Mesenchymal stem cell (in vitro differentiated cells and primary cell): ENCODE data around the gene MVK.

Source experiments
- DNase-seq: peaks from one replicate; pipeline ENCODE4 v3.0.0-alpha.2; 2013
- H2AFZ ChIP-seq: one replicate; pipeline ENCODE4 v1.6.1; 2013; ENCODE audit warnings: low read depth, mild to moderate bottlenecking, control low read depth, inconsistent platforms, low read length, moderate library complexity
- H2AK5ac ChIP-seq: 2 replicates; pipeline ENCODE4 v1.6.1; 2013; ENCODE audit warnings: low read length, moderate library complexity, mild to moderate bottlenecking, inconsistent platforms; ENCODE audit not compliant: severe bottlenecking
- H2BK120ac ChIP-seq: one replicate; pipeline ENCODE4 v1.6.1; 2013; ENCODE audit warnings: low read depth, mild to moderate bottlenecking, inconsistent platforms, low read length, moderate library complexity
- H2BK12ac ChIP-seq, 2 experiments: one replicate each; pipeline ENCODE4 v1.6.1; 2013; ENCODE audit warnings: inconsistent platforms in 2 of 2, low read length in 2 of 2, mild to moderate bottlenecking in 2 of 2, moderate library complexity in 2 of 2, control low read depth in 1 of 2
- H2BK15ac ChIP-seq: one replicate; pipeline ENCODE4 v1.6.1; 2013; ENCODE audit warnings: mild to moderate bottlenecking, low read depth, inconsistent platforms; ENCODE audit not compliant: poor library complexity, severe bottlenecking
- H2BK5ac ChIP-seq: 2 replicates; pipeline ENCODE4 v1.6.1; 2013; ENCODE audit warnings: low read depth, mild to moderate bottlenecking, low read length, control low read depth, inconsistent platforms; ENCODE audit not compliant: poor library complexity, severe bottlenecking
- H3K14ac ChIP-seq, 2 experiments: one replicate each; pipeline ENCODE4 v1.6.1; 2013; ENCODE audit warnings: inconsistent platforms in 2 of 2, low read length in 2 of 2, control low read depth in 1 of 2, mild to moderate bottlenecking in 1 of 2, moderate library complexity in 1 of 2
- H3K18ac ChIP-seq, 2 experiments: one replicate each; pipeline ENCODE4 v1.6.1; 2013; ENCODE audit warnings: inconsistent platforms in 2 of 2, low read length in 2 of 2, control low read depth in 1 of 2, low read depth in 1 of 2, mild to moderate bottlenecking in 1 of 2
- H3K23ac ChIP-seq, 2 experiments: one replicate each; pipeline ENCODE4 v1.6.1; 2013; ENCODE audit warnings: inconsistent platforms in 2 of 2, low read length in 2 of 2, mild to moderate bottlenecking in 2 of 2, moderate library complexity in 2 of 2, control low read depth in 1 of 2
- H3K27ac ChIP-seq: 2 replicates; pipeline ENCODE4 v1.5.1; 2013; ENCODE audit warnings: mild to moderate bottlenecking, moderate library complexity, low read length, control low read depth, inconsistent platforms; ENCODE audit not compliant: poor library complexity, severe bottlenecking
- H3K27me3 ChIP-seq, 2 experiments: 2 replicates each; pipeline versions ENCODE4 v1.6.1 to v1.7.0; 2013; ENCODE audit warnings: low read length in 2 of 2, mild to moderate bottlenecking in 2 of 2, moderate library complexity in 2 of 2, control low read depth in 1 of 2, inconsistent platforms in 1 of 2; ENCODE audit not compliant: control insufficient read depth in 1 of 2, insufficient read depth in 1 of 2
- H3K36me3 ChIP-seq, 2 experiments: 2 replicates each; pipeline versions ENCODE4 v1.6.1 to v1.7.0; 2013; ENCODE audit warnings: low read length in 2 of 2, control low read depth in 1 of 2, inconsistent platforms in 1 of 2, low read depth in 1 of 2, mild to moderate bottlenecking in 1 of 2; ENCODE audit not compliant: insufficient read depth in 2 of 2, control insufficient read depth in 1 of 2
- H3K4ac ChIP-seq, 2 experiments: one replicate each; pipeline ENCODE4 v1.6.1; 2013; ENCODE audit warnings: inconsistent platforms in 2 of 2, low read length in 2 of 2, mild to moderate bottlenecking in 2 of 2, moderate library complexity in 2 of 2, control low read depth in 1 of 2, low read depth in 1 of 2
- H3K4me1 ChIP-seq: 2 replicates; pipeline ENCODE4 v1.6.1; 2013; ENCODE audit warnings: low read depth, low read length, control low read depth; ENCODE audit not compliant: control insufficient read depth, insufficient read depth
- H3K4me2 ChIP-seq: 2 replicates; pipeline ENCODE4 v1.6.1; 2013; ENCODE audit warnings: low read length, mild to moderate bottlenecking, inconsistent platforms; ENCODE audit not compliant: poor library complexity, severe bottlenecking
- H3K4me3 ChIP-seq, 2 experiments: 2 replicates each; pipeline versions ENCODE4 v1.5.1 to v1.7.0; 2013; ENCODE audit warnings: low read length in 2 of 2, mild to moderate bottlenecking in 2 of 2, control low read depth in 1 of 2, low read depth in 1 of 2; ENCODE audit not compliant: insufficient read depth in 1 of 2
- H3K79me1 ChIP-seq: replicated peaks from 2 replicates; pipeline ENCODE4 v1.6.1; 2013; ENCODE audit warnings: mild to moderate bottlenecking, control low read depth, low read length, inconsistent platforms; ENCODE audit not compliant: poor library complexity, severe bottlenecking
- H3K9ac ChIP-seq: 2 replicates; pipeline ENCODE4 v1.7.0; 2013; ENCODE audit warnings: mild to moderate bottlenecking, low read length, moderate library complexity
- H3K9me3 ChIP-seq: 2 replicates; pipeline ENCODE4 v1.7.0; 2013; ENCODE audit warnings: mild to moderate bottlenecking, low read length; ENCODE audit not compliant: control insufficient read depth
- H4K8ac ChIP-seq: one replicate; pipeline ENCODE4 v1.6.1; 2013; ENCODE audit warnings: inconsistent platforms, mild to moderate bottlenecking, low read length, moderate library complexity
- H4K91ac ChIP-seq: one replicate; pipeline ENCODE4 v1.6.1; 2013; ENCODE audit warnings: mild to moderate bottlenecking, low read length, inconsistent platforms
- WGBS: methylation state at CpG from one replicate; pipeline ENCODE4 v1.1.7; 2013; ENCODE audit warnings: mixed read lengths; 5-methylcytosine and 5-hydroxymethylcytosine counted together

Gene MVK

DNA sequence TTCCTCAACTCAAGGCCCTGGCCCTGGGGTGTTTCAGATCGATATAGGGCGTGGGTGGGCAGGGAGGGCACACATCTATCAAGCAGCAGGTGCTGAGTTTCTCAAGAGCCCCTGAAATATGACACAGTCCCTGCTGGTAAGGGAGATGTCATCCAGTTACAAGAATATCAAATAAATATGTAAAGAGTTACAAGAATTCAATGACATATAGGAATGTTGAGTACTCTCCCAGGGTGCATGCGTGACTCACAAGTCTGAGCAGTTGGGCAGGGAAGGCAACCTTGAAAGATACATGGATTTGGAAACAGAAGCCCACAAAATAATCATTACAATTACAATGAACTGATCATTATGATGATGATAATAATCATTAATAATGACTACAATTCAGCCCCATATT is 35.2 kb downstream of the MVK start:
- Histone ChIP-seq H3K4me3 (no peak overlapping the region), H3K23ac (no peak overlapping the region), H3K14ac (no peak overlapping the region), H3K4ac (no peak overlapping the region), H2BK15ac (no peak overlapping the region), H3K18ac (no peak overlapping the region), H2BK5ac (no peak overlapping the region), H2BK120ac (no peak overlapping the region), H3K27me3 (peaks cover 74 to 89% of the 10 kb centered on the region in 2 experiments), H4K8ac (no peak overlapping the region), H3K9me3 (peaks cover 6% of the 10 kb centered on the region), H3K36me3 (no peaks in the 10 kb centered on the region), H3K4me2 (no peak overlapping the region), H3K27ac (no peak overlapping the region), H3K79me1 (no peaks in the 10 kb centered on the region), H4K91ac (no peak overlapping the region), H3K4me1 (peaks cover 7% of the 10 kb centered on the region), H2AFZ (no peak overlapping the region), H3K9ac (no peak overlapping the region), H2AK5ac (no peak overlapping the region), H2BK12ac (no peak overlapping the region)
- 96% methylated on average over 3 of the region's 3 CpGs for WGBS
- no peak for DNase-seq

DNA sequence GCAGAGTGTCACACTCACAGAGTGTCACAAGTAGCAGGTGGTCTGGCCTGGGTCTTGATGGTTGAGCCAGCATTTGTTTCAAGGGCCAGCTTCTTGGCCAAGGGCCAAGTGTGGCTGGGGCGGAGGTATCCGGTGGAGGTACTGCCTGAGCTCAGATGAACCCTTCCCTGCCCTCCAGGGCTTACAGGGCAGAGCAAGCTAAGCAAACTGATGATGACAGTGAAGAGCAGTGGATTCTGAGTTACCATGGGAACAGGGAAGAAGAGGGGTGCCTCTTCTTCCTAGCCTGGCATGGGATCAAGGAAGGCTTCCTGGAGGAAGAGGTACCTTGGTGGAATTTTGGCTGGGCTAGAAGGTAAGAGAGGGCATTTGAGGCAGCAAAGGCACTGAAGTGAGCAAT is 35.7 kb downstream of the MVK start:
- Histone ChIP-seq H3K23ac (no peak overlapping the region), H2BK120ac (no peak overlapping the region), H2BK12ac (no peak overlapping the region), H3K36me3 (no peaks in the 10 kb centered on the region), H3K18ac (no peak overlapping the region), H2BK15ac (no peak overlapping the region), H3K14ac (no peak overlapping the region), H4K91ac (no peak overlapping the region), H4K8ac (no peak overlapping the region), H3K9ac (no peak overlapping the region), H3K9me3 (peaks cover 6% of the 10 kb centered on the region), H2BK5ac (no peak overlapping the region), H3K79me1 (no peaks in the 10 kb centered on the region), H3K4me2 (no peak overlapping the region), H2AK5ac (no peak overlapping the region), H3K27me3 (peaks cover 70 to 89% of the 10 kb centered on the region in 2 experiments), H3K4me1 (peaks cover 7% of the 10 kb centered on the region), H2AFZ (no peak overlapping the region), H3K27ac (no peak overlapping the region), H3K4me3 (no peak overlapping the region), H3K4ac (no peak overlapping the region)
- 88% methylated on average over 2 of the region's 2 CpGs for WGBS
- DNase-seq, result no peak

DNA sequence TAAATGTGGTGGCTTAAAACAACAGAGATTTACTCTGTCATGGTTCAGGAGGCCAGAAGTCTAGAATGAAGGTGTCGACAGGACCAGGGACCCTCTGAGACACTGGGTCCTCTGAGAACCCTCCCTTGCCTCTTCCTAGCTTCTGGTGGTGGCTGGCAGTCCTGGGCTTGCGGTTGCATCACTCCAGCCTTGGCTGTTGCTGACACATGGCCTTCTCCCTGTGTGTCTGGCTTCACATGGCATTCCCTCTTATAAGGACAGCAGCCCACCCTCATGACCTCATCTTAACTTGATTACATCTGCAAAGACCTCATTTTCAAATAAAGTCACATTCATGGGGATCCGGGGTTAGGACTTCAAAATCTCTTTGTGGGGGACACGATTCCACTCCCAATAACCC is 36.9 kb downstream of the MVK start:
- Histone ChIP-seq H2AFZ (no peak overlapping the region), H2BK5ac (no peak overlapping the region), H4K91ac (no peak overlapping the region), H3K79me1 (no peaks in the 10 kb centered on the region), H2BK12ac (no peak overlapping the region), H3K27me3 (peaks cover 74 to 90% of the 10 kb centered on the region in 2 experiments), H2AK5ac (no peak overlapping the region), H2BK15ac (no peak overlapping the region), H3K36me3 (no peaks in the 10 kb centered on the region), H3K14ac (no peak overlapping the region), H3K4me2 (no peak overlapping the region), H3K9ac (no peak overlapping the region), H3K4ac (no peak overlapping the region), H3K9me3 (peaks cover 6% of the 10 kb centered on the region), H4K8ac (no peak overlapping the region), H3K23ac (no peak overlapping the region), H3K4me3 (no peak overlapping the region), H2BK120ac (no peak overlapping the region), H3K4me1 (peaks cover 7% of the 10 kb centered on the region), H3K27ac (no peak overlapping the region), H3K18ac (no peak overlapping the region)
- DNase-seq, result no peak
- 77% methylated on average over 2 of the region's 4 CpGs for WGBS

DNA sequence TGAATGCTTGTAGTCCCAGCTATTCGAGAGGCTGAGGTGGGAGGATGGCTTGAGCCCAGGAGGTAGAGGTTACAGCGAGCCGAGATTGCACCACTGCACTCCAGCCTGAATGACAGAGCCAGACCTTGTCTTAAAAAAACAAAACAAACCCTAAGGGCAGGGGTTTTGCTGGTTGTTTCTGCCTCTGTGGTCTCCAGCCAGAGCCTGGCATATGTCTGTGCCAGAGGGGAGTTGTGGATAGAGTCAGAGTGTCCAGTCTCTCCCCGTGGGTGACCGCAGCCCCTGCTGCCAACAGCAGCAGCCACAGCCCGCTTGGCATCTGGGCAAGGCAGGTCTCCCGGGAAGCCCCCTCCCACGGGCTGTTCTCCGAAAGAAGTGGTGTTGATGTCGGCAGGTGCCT is 37.6 kb downstream of the MVK start:
- DNase-seq, result no peak
- H2AFZ ChIP-seq, result no peak overlapping the region
- no peaks in the 10 kb centered on the region for H3K36me3 ChIP-seq
- peaks cover 6% of the 10 kb centered on the region for H3K9me3 ChIP-seq
- H4K91ac ChIP-seq, result no peak overlapping the region
- 83% methylated on average over 10 of the region's 10 CpGs for WGBS
- H4K8ac ChIP-seq, result no peak overlapping the region
- H3K14ac ChIP-seq, result no peak overlapping the region
- H3K18ac ChIP-seq, result no peak overlapping the region
- H2BK12ac ChIP-seq, result no peak overlapping the region
- H3K27me3 ChIP-seq, result peaks cover 77 to 90% of the 10 kb centered on the region in 2 experiments
- no peak overlapping the region for H2AK5ac ChIP-seq
- no peak overlapping the region for H3K27ac ChIP-seq
- H3K4me1 ChIP-seq, result peaks cover 6% of the 10 kb centered on the region
- no peak overlapping the region for H2BK15ac ChIP-seq
- H2BK120ac ChIP-seq, result no peak overlapping the region
- H3K9ac ChIP-seq, result no peak overlapping the region
- no peaks in the 10 kb centered on the region for H3K79me1 ChIP-seq
- H2BK5ac ChIP-seq, result no peak overlapping the region
- no peak overlapping the region for H3K4me2 ChIP-seq
- H3K4me3 ChIP-seq, result no peak overlapping the region
- H3K4ac ChIP-seq, result no peak overlapping the region
- H3K23ac ChIP-seq, result no peak overlapping the region
